GM19397 (cell line): Measurements from ENCODE around the gene BNC1.

Experiments used
- ATAC-seq: cut with Tn5 transposase; IDR thresholded peaks from one replicate; pipeline ENCODE4 v1.9.1; 2021; ENCODE audit warnings: mild to moderate bottlenecking, moderate library complexity; ENCODE audit not compliant: unreplicated experiment

BNC1 gene, protein sequence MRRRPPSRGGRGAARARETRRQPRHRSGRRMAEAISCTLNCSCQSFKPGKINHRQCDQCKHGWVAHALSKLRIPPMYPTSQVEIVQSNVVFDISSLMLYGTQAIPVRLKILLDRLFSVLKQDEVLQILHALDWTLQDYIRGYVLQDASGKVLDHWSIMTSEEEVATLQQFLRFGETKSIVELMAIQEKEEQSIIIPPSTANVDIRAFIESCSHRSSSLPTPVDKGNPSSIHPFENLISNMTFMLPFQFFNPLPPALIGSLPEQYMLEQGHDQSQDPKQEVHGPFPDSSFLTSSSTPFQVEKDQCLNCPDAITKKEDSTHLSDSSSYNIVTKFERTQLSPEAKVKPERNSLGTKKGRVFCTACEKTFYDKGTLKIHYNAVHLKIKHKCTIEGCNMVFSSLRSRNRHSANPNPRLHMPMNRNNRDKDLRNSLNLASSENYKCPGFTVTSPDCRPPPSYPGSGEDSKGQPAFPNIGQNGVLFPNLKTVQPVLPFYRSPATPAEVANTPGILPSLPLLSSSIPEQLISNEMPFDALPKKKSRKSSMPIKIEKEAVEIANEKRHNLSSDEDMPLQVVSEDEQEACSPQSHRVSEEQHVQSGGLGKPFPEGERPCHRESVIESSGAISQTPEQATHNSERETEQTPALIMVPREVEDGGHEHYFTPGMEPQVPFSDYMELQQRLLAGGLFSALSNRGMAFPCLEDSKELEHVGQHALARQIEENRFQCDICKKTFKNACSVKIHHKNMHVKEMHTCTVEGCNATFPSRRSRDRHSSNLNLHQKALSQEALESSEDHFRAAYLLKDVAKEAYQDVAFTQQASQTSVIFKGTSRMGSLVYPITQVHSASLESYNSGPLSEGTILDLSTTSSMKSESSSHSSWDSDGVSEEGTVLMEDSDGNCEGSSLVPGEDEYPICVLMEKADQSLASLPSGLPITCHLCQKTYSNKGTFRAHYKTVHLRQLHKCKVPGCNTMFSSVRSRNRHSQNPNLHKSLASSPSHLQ

DNA sequence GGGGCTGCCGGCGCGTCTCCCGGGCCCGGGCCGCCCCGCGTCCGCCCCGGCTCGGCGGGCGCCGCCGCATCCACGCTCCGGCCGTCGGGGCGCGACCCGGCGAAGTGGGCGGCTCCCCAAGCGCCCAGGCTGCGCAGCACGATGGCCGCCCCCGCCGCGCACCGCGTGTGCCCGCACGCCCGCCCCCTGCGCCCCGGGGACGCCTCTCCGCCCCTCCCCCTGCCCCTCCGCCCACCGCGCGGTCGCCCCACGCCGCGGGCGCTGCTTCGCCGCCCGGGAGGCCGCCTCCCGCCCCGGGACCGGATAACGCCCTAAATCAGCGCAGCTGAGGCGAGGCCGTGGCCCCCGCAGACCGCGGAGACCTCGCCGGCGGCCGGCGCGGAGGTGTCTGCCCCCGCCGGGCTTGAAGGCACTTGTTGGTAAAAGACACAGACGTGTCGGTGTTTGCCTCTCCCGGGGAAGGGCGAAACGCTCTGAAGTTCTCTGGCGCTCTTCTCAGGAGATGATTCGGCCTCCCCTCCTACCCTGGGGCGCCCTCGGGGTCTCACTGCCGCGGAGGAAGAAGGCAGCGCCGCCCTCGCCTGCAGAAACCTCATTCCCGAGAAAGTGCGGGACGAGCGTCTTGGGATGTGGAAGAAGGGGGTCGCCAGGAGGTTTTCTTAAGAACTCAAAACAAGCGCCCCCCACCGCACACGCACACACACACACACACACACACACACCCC is at the start of gene BNC1:
TSS of gene BNC1 (minus strand) at position 106 of the 725 bp plus-strand sequence. CDS start at position 70, 36 bp downstream.
- no peak for ATAC-seq

DNA sequence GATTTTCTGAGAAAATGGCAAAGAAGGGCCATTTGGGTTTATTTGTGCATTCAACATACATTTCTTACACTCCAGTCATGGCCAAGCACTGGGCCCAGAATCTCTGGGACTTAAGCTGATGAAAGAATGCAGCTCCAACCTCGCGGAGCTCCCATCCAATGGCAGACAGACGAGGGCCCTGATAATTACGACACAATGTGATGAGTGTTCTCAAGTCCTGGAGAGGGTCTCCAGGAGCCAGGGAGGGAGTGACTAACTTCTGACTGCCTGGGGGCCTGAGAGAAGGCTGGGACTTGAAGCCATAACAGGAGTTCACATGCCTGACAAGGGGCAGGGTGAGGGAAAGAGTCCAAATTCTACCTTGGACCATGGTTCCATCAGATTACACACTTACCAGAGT is 42.6 kb upstream of the BNC1 start:
- ATAC-seq: no peak

GRCh38 chr15:83324799-83325198 is 40.3 kb upstream of the BNC1 start:
- no peak for ATAC-seq

DNA sequence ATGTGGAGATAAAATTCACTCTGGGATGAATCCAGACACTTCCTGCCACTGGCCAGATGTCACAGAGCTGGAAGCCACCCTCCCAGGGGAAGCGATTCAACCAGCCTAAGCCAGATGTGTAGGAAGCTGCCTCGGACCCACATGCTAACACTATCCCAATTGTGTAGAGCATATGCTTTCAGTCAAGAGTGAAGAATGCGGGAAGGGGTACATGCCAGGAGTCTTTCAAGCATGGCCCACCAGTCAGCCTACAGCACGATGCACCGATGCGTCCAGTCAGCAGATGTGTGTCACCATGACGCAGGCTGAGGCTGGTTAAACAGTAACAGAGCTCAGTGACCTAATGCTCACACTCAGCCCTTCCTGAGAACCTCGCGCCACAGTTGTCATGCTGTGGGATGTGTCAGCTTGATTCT is 38.8 kb upstream of the BNC1 start:
- ATAC-seq: no peak

- no peak for ATAC-seq
Measured at GRCh38 chr15:83322691-83323090, 38.2 kb upstream of the BNC1 start.

DNA sequence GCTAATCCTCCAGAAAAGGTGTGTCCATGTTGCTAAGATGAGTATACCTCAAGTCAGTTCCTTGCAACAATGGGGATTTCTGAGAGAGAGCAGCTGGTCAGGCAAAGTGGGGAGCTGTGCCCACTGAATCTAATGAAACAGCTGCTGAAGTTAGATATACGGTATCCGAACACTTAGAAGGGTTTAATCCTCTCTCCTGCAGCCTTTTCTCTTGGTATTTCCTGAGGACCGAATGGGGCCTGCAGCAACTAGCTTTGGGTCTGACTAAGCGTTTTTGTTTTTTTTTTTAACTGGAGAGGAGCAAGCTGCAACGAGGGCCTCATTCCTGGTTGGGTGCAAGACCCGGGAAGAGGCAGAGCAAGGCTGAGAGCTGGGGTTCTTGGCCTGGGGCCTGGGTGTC is 37.6 kb upstream of the BNC1 start:
- no peak for ATAC-seq

DNA sequence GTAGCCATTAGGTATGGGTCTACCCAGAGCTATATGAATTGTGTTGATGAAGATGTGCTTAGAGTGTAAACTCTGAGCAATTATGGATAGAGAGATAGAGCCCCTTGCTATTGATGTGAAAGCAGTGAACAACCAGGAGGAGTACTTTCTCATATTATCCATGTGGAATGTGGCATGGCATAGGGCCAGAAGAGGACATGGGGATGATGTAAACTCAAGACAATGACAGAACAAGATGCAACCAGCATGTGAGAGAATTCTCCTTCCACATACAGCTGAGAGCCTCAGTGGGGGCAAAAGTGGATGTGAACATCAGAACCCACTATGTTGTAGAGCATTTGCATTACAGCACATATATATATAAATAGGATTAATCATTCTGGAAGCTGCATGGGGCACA is 36.4 kb upstream of the BNC1 start:
- no peak for ATAC-seq

GRCh38 chr15:83320404-83320803 is 35.9 kb upstream of the BNC1 start:
- ATAC-seq: no peak

DNA sequence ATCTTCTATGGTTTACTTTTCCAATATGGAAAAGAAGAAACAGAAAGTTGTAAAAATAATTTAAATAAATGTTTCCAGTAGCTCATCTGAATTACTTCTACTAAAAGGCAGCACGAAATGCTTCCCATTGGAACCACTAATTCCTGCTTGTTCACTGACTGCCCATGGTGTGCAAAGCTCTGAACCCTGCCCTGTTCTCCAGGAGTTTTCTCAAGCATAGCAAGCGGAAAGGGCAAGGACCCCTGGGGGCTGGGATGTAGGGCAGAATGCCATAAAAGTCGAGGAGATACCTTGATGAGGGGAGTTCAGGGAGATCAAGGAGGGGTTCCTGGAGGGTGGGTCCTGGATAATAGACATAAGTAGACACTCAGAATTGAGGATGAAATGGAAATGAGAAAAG is 35.3 kb upstream of the BNC1 start:
- no peak for ATAC-seq

DNA sequence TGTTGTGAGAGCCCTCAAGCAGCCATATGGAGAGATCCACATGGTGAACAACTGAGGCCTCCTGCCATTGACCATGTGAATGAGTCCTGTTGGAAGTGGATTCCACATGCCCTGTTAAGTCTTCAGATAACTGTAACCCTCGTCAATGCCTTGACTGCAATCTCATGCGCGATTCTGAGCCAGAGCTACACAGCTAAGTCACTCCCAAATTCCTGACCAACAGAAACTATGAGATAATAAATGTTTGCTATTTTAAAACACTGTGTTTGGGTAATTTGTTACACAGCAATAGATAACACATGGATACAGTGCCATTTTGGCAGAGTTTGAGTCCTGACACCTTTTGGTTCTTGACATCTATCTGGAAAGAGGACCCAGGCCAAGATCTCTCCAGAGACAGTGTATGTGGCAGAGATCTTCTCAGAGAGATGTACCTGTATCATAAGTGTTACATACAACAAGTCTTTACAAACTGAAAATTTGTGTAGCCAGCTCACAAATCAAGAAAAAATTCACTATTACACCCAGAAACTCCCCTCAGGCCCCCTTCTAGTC is 34.5 kb upstream of the BNC1 start:
- ATAC-seq: no peak

- no peak for ATAC-seq
Measured at GRCh38 chr15:83318036-83318435, 33.6 kb upstream of the BNC1 start.

GRCh38 chr15:83312071-83312470 is 27.6 kb upstream of the BNC1 start:
- ATAC-seq: no peak

- ATAC-seq: no peak
Measured at GRCh38 chr15:83310521-83311456, 26.3 kb upstream of the BNC1 start.

DNA sequence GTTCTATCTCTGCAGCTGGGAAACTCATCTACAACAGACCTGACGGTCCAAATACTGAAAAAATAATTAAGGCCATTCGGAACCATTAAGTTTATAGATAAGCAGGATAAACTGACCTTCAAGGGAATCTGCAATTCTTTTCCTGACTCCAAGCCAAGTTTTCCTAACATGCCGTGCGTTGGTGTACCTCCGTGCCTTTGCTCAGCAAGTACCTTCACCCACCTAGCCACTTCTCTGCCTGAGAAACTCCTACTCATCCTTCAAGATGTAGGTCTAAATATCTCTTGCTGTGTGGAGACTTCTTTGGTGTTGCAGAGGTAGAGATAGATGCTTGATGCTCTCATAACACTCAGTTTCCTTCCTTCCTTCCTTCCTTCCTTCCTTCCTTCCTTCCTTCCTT is 24.2 kb upstream of the BNC1 start:
- ATAC-seq: no peak

- ATAC-seq: no peak
Measured at GRCh38 chr15:83306561-83306960, 22.1 kb upstream of the BNC1 start.

GRCh38 chr15:83305704-83306291 is 21.3 kb upstream of the BNC1 start:
- ATAC-seq: no peak

- no peak for ATAC-seq
Measured at GRCh38 chr15:83304861-83305703, 20.6 kb upstream of the BNC1 start.

DNA sequence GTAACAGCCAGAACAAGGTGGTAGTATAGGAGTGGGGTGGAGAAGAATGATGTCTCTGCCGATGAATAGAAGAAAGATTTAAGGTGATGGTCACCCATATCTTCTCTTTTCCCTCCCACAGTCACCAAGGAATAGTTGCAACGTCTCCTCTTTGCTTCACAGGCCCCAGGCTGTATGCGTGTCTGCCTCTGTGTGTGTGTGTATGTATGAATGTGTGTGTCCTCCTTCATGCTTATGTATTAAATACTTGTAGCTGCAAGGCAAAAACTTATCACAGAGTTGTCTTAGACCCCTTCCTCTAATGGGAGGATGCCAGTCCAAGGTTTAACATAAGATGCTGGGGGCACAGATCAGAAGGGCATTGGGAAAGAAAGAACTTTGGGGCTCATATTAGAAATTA is 19.1 kb upstream of the BNC1 start:
- ATAC-seq: no peak
